ENCODE results near the gene NAA10.
"Not testable (repeated sequence)": the region's sequence is repeated elsewhere in the genome, so short reads cannot be mapped to it uniquely, and the experiment has no call there.

NAA10 gene

DNA sequence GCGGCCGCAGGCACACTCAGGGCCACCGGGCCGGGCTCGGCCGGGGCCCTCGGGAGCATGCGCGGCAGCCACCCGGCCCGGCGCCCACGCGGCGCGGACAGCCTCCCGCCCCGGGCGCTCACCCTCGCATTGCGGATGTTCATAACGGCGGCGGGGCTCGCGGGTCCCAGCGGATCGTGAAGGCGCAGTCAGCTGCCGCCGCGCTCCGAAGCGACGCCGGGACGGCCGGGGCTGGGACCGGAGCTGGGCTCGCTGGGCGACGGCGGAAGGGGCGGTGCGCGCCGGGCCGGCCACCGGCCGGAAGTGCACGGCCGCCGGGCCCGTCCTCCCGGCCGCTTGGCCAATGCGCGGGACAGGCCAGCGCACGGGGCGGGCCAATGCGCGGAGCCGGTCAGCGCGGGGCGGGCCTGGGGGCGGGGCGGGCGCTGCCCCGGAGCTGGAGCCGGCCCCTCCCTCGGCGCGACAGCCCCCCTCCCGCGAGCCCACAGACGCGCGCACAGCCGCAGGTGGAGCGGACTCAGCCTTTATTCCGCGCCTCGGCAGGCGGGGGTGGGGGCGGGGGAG lies at the start of gene NAA10:
Gene NAA10, minus strand, starts transcription at position 276 of the 564 bp plus-strand sequence. Its CDS starts 133 bp downstream, at position 143.
- no peak for DNase-seq (ENCODE audit: extremely low read depth in 1 of 2, low read depth in 1 of 2)

DNA sequence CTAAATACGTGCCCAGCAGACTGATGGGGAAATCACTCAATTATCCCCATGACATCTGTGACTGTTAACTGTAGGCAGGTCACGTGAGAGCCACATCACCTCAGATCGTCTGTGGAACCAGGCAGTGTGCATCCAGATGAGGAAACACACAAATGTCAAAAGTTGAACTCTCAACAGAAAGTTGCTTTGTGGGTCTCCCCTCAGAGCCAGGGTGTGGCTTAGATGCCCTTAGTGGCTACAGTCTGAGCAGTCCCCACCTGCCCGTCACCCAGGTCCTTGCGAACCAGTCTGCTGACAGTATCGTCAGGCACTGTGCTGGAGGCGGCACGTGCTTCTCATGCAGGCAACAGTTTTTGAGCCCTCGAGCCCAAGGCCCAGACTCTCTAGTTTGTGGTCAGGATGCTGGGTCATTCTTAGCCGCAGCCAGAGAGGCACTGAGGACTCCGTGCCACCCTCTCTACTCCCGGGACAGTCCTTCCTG lies 48.5 kb upstream of the NAA10 start:
- DNase-seq (ENCODE audit: extremely low read depth in 1 of 2, low read depth in 1 of 2) = no peak

DNA sequence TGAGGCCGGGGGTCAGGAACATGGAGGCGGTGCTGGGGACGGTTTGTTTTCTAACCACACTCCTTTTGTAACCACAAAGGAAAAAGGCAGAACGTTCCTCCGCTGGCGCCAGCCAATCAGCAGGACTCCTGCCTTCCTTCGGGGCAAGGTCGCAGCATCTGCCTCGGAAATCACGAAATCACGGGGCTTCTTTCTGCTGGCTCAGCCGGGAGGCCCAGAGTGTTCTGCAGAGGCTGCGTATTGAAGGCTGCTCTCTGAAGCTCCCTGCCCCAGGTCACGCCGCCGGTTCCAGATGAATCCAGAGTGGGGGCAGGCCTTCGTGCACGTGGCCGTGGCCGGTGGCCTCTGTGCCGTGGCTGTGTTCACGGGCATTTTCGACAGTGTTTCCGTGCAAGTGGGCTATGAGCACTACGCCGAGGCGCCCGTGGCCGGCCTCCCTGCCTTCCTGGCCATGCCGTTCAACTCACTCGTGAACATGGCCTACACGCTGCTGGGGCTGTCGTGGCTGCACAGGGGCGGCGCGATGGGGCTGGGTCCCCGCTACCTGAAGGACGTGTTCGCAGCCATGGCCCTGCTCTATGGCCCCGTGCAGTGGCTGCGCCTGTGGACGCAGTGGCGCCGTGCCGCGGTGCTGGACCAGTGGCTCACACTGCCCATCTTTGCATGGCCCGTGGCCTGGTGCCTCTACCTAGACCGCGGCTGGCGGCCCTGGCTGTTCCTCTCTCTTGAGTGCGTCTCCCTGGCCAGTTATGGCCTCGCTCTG lies 47.1 kb upstream of the NAA10 start:
- DNase-seq (ENCODE audit: extremely low read depth in 1 of 2, low read depth in 1 of 2) = peak in 1 of 2 donors; percentile 34

DNA sequence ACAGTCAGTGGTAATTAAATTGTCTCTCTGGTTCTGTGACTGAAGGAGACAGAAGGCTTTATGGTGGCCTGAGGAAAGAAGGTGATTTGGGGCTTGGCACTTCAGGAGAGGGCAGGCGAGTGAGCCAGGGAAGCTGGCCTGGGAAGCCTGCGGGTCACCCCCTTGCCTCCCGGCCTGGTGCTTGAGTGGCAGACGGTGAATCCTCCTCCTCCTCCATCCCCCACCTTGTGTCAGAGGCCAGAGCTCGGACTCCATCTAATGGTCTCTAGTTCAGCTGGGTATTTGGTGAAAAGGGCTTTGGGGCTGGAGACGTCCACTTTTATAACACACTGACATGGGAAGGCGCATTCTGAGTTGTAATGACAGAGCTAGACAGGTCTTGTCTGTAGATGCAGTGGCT lies 46.4 kb upstream of the NAA10 start:
- no peak for DNase-seq (ENCODE audit: extremely low read depth in 1 of 2, low read depth in 1 of 2)

DNA sequence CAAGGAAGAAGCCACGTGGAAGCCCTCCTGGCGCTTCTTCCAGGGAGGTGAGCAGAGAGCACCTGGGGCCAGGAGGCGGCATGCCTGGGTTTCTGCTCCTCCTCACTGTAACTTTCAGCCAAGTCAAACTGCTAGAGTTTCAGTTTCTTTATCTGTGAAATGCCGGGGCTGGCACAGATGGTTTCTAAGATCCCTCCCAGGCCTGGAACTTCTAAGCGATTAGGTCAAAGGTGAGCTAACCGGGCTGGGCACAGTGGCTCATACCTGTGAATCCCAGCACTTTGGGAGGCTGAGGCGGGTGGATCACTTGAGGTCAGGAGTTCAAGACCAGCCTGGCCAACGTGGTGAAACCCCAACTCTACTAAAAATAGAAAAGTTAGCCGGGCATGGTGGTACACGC lies 45.6 kb upstream of the NAA10 start:
- not testable (repeated sequence) for DNase-seq (ENCODE audit: extremely low read depth in 1 of 2, low read depth in 1 of 2)

DNA sequence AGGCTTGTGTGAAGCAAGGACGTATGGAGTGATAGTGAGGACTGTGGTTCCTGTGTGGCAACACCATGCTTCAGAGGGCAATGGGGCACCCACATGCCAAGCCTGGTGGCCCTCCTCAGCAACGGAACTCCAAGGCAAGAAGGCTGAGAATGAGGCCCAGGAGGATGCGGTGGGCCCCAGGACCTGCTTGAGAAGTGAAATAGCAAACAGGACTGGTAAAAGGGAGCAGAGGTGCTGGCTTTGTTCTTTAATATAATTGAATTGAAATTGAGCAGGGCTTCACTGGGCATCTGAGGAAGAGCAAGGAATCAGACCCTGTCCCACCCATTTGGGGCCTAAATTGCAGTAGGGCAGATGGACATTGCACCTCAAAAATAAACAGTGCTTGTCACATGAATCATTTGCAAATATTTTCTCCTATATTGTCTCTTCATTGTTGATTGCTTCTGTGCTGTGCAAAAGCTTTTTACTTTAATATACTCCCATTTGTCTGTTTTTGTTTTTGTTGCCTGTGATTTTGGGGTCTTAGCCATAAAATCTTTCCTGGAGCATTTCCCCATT lies 40.0 kb upstream of the NAA10 start:
- no peak for DNase-seq (ENCODE audit: extremely low read depth in 1 of 2, low read depth in 1 of 2)

DNA sequence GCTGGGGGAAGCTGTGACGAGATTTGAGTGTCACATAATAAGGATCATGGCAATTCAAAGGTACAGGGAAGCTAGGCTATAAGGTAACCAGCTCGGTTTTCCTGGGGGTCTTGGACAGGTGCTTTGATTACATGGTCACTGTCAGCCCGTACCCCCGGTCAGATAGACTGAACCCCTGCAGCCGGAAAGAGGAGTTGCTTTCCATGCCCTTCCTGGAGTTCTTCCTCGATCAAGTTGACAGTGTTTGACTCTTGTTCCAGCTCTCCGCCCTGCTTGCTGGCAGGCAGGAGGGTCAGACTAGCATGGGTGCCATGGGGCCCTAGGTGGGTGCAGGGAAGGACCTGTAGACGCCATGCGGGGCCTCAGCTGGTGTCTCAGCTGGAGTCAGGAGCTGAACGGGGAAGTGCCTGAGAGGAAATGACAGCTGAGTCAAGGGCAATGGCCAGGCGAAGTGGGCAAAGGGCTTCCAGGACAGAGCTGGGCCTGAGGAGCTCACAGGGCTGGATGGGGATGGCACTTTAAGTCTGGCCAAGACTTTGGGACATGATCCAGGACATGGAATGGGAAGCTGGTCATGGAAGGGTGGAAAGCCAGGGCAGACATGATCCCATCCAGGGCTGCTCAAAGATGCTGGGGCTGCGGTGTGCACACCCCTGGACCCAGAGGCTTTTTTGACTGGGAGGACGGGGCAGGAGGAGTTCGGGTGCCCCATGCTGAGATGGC lies 39.3 kb upstream of the NAA10 start:
- no peak for DNase-seq (ENCODE audit: extremely low read depth in 1 of 2, low read depth in 1 of 2)

DNA sequence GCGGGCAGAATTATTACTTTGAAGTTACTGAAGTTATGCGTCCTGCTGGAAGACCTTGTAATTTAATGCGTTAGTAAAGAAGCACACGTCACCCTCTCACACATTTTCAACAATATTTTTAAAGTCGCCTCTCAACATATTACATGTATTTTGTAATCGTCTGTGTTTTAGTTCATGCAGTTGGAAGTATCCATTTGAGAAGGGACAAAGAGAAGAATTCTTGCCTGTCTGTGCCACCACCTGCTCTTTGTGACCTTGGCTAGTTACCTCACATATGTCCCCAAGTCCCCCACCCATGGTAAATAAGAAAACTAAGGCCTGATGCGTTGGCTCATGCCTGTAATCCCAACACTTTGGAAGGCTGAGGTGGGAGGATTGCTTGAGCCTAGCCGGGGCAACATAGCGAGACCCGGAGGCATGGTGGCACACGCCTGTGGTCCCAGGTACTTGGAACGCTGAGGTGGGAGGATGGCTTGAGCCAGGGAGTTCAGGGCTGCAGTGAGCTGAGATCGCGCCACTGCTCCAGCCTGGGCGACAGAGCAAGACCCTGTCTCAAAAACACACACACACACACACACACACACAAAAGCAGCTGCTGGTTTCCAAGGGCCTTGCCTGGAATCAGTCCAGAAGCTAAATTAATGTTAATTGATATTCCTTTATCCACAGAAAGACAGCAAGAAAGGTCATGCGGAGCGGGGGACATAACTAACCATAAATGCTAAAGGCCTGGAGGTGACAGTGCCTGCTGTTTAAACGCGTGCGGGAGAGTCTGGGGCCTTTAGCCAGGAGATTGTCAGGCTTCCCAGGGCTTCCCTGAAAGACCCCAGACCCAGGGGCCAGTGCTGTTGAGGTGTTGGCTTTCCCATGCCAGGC lies 38.5 kb upstream of the NAA10 start:
- DNase-seq (ENCODE audit: extremely low read depth in 1 of 2, low read depth in 1 of 2) = no peak

DNA sequence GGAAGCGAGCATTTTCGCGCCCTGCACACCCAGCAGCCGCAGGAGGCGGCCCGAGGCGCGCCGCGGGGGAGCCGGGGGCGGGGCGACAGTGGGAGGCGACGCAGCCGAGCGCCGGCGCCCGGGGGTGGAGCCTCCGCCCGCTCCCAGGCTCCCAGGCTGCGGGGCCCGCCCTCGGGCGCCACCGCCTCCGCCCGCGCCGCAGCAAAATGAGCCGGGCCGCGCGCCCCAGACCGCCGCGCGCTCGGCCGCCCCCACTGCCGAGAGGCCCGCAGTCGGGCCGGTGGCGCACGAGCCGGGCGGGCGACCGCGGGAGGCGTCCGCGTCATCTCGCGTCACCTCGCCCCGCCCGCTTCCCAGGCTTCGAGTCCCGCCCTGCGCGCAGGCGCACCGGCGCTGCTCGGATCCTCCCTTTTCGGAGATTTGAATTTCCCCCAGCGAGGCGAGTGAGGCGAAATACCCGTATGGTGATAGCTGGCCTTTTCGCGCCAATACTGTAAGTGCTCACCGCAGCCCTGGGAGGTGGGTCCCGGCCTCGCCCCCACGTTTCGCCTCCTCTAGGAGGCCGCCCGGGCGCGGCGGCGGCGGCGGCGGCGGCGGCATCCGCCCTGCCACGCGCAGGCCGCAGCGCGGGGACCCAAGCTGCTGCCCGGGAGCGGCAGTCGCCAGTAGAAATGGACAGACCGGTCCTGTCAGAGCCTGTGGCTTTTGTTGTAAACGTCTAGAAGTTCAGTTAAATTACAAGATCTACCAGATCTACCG lies 37.7 kb upstream of the NAA10 start, which contains the start of gene TMEM187:
Gene TMEM187, plus strand, starts transcription at position 387 of the 759 bp plus-strand sequence. CDS start 9,309 bp downstream, outside the sequence.
- DNase-seq (ENCODE audit: extremely low read depth in 1 of 2, low read depth in 1 of 2) = peak; percentile 71 to 73

DNA sequence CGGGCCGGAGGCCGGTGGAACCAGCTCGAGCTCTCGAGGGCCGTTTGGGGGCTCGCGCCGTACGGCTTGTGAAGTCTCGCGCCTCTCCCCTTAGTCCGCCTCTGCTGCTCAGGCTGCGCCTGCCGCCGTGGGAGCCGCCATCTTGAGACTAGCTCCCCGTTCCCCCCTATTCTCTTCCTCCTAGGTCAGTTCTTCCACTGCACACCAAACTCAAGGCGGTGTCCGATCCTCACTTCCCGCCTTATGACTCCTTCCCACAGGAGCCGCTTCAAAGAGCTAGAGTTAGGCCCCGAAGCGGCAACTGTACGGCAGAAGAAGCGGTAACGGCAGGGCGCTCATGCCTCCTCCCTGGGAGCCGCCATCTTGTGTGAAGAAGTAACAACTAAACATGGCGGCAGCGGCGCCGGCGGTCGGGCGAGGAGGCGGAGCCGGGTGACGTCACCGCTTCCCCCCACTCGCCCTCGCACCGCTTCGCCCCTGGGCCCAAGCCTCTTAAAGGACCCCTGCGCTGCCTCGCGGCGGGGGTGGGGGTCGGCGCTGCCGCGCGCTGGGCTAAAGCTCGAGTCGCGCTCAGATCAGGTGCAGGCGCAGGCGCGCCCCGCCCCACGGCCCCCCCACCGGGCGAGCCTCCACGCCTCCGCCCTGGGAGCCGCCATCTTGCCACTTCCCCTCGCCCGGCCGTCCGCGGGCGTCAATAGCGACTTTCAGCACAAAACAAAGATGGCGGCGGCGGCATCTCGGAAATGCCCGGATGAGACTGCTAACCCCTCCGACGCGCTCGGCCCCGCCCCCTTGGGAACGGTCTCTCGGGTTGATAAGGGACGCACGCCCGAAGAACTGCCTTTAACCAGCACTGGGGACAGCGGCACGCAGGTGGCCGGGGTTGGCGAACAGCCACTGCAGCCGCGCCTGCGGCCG lies 36.9 kb upstream of the NAA10 start, which contains the start of gene HCFC1:
Gene HCFC1, minus strand, starts transcription at position 369 of the 918 bp plus-strand sequence. CDS start 978 bp downstream, outside the sequence.
- DNase-seq (ENCODE audit: extremely low read depth in 1 of 2, low read depth in 1 of 2) = peak; percentile 77 to 92

DNA sequence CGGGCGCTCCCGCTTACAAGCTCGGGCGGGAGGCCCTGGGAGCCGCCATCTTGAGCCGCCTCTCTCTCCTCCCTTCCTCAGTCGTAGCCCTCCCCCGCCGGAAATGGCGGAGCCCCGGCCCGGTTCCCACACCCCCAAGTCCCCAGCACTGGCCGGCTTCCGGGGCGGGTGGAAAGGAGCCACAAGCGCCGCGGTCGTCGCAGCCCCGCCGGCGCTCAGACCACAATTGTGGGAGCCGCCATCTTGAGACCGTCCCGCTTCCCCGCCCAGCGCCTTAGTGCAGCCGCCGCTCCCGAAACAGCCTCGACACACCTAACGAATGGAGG lies 36.2 kb upstream of the NAA10 start:
- DNase-seq (ENCODE audit: extremely low read depth in 1 of 2, low read depth in 1 of 2) = peak; percentile 76 to 82

DNA sequence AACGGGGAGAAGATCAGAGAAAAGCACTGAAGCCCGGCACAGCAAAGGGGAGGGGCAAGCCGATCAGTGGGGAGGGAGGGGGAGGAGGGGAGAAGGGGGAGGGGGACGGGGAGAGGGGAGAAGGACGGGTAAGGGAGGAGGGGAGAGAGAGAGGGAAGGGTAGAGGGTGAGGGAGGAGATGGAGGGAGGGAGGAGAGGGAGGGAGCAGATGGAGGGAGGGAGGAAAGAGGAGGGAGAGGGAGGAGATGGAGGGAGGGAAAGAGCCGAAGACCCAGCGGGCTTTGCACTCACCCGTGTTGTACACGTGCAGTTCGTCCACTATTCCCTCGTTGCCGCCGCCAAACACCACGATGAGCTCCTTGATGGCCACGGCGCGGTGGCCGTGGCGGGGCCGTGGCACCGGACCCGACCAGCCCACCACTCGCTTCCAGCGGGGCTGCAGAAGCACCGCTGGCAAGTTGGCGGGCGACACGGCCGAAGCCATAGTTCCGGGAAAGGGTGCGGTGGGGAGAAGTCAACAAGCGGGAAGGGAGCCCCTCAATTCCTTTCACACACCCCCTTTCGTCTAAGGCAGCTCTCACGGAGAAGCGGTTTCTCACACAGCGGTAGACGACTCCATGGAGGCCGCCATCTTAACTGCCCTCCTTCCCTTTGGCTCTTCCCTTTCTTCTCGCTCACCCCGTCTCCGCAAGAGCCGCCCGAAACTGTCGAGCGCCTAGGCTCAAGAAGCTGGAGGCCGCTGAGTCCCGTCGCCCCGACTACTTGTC lies 35.7 kb upstream of the NAA10 start:
- no peak for DNase-seq (ENCODE audit: extremely low read depth in 1 of 2, low read depth in 1 of 2)

DNA sequence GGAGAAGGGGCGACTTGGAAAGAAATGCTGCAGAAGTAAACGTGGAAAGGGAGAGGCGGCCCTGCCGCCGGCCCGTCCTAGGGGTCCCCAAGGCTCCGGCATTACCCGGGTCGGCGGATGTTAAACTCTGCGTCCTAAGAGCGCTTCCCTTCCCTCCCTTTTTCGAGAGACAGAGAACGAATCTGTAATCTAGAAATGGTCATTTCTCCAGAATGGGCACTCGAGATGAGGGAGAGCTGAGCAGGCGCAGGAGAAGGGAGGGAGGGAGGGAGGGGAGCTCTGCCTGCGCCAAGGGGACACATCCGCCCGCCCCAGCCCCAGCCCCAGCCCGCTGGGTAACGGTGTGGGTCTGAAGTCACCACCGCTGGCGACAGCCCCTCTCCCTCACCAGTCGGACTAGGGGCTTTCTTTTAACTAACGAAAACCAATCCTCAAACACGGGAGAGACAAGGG lies 35.1 kb upstream of the NAA10 start:
- no peak for DNase-seq (ENCODE audit: extremely low read depth in 1 of 2, low read depth in 1 of 2)

DNA sequence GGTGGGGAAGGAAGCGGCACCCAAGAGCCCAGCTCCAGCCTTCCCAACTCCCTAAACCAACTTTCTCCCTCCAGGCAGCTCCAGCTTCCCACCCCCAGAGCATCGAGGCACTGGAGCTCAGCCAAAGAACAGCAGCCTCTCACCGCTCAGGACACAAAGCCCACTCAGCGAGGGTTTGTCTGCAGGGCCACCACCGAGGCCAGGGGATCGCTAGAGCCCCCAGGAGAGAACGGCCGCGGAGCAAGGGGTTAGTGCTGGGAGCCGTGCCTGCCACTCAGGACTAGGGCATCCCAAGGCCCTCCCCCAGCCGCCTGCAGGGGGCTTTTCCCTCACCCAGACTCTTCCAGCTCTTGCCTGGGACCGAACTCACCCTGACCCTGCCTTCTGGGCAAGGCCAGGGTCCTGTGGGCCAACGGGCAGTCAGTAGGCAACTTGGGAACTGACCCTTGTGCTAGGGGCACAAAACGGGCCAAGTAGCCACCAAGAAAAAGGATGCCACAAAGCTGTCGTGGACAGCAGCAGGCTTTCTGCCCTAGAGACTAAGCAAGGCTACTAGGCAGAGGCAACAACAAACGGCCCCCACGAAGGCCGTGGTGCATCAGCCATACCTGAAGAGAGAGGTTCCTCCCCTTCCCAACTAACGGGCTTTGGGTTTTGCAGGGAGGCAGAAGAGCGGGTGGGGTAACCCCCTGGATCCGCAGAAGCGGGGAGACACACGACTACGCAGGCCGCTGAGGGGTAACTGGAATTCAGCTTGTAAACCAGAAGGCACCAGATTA lies 34.5 kb upstream of the NAA10 start:
- no peak for DNase-seq (ENCODE audit: extremely low read depth in 1 of 2, low read depth in 1 of 2)

DNA sequence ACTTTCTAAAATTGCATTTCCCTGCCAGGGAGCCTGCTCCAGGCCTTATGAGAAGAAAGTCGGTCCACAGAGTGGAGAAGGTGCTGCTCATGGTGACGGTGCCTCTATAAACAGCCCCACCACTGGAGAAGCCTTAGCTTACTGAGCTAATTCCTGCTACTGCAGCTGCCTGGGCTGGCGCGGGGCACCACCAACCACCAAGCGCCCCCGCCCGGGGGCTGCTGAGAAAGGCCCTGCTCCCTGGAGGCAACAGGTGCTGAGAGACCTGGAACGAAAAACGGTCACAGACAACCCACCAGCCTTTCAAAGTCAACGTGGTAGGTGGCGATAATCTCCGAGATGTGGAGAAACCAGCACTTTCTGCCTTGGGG lies 33.9 kb upstream of the NAA10 start:
- DNase-seq (ENCODE audit: extremely low read depth in 1 of 2, low read depth in 1 of 2) = no peak

DNA sequence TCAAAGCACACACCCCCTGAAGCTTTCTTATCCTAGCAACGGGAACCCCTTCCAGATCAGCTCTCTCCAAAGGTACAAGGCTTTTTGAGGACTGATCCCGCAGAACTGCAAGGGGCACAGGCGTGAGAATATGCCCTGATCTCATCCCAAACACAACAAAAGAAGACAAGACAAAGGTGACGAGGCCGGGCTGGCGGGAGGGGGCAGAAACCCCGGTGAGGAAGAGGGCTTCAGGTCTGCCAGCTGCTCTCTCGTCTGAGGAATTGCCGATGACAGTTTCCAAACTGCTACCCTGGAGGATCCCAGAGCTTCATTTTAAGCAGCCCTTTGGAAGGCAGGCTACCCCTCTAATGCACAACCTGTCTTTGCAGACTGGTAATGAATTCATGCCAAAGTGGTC lies 33.4 kb upstream of the NAA10 start:
- DNase-seq (ENCODE audit: extremely low read depth in 1 of 2, low read depth in 1 of 2) = no peak

Data from activated CD8-positive, alpha-beta memory T cell treated with anti-CD3 and anti-CD28 coated beads for 1 hour (primary cell).